Upper lobe of right lung (tissue), 1 donor: ENCODE results near the gene WDR77. TPM values are rescaled to one million over a fixed set of nuclear protein-coding genes. Genes with fewer than 3 reads are reported as not detected.

ENCODE experiments used
- ATAC-seq: fragments of 200-7000 bp; cut with Tn5 transposase; one replicate; pipeline ENCODE4 v1.9.1; 2020; ENCODE audit warnings: mild to moderate bottlenecking, moderate library complexity
- DNase-seq: peaks from one replicate; pipeline ENCODE4 v3.0.0-alpha.2; 2020
- H3K27ac ChIP-seq: fragments of 200-600 bp; one replicate; pipeline ENCODE4 v1.8.0; 2022
- H3K27me3 ChIP-seq: fragments of 200-600 bp; one replicate; pipeline ENCODE4 v1.8.0; 2022; ENCODE audit warnings: mild to moderate bottlenecking
- H3K36me3 ChIP-seq: fragments of 200-600 bp; one replicate; pipeline ENCODE4 v1.8.0; 2022
- H3K4me1 ChIP-seq: fragments of 200-600 bp; one replicate; pipeline ENCODE4 v1.8.0; 2022
- H3K4me3 ChIP-seq: fragments of 200-600 bp; one replicate; pipeline ENCODE4 v1.8.0; 2022; ENCODE audit warnings: mild to moderate bottlenecking
- H3K9me3 ChIP-seq: fragments of 200-600 bp; one replicate; pipeline ENCODE4 v1.8.0; 2022
- intact Hi-C: fragments of 100-400 bp; cut with DNase I; formaldehyde crosslinking; loops from one replicate; pipeline ENCODE4 v1.11.0; 2022
- total RNA-seq: library from RNA; stranded (reverse); fragmentation: NEBNext Ultra II Directional; extraction: Animal tissue kit (Norgen Biotek cat#: 25700); gene quantifications from one replicate; pipeline ENCODE4 v1.2.1, GENCODE V29; 2021
- TF ChIP-seq, protein P1 (sequence below): fragments of 200-600 bp; IDR thresholded peaks from one replicate; pipeline ENCODE4 v1.8.0; 2022; ENCODE audit warnings: antibody characterized with exemption
- donor health status: DM: no; HTN: yes; CAD: no; lungs with severe emphysema.

WDR77 gene
- total RNA-seq, 1 donor from 2014 or later: 20.1 TPM

DNA sequence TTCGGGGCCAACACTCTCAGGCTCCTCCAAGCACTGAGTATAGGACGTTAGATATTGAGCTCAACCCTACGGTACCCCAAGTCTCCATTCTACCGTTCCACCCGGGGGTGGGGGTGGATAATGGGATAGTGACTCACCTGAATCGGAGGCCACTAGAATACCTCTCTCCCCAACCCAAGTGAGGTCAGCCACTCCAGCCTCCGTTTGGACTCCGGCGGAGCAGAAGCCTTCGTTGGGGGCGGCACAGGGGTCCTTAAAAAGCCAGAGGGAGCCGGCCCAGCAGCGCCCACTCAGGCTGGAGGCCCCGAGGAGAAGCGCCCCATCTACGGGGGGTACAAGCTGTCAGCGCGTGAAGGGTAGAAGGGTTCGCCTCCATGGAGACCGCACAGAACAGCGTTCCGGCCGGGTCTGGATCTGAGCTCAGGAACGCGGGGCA is 556 bp downstream of the WDR77 start:
- ATAC-seq (peak; percentile 17), DNase-seq (no peak)
- H3K4me3 ChIP-seq: peak overlapping the region; percentile 67
- H3K27ac ChIP-seq: peak overlapping the region; percentile 81
- H3K4me1 ChIP-seq: peaks cover 47% of the 10 kb centered on the region
- TF ChIP-seq, protein P1, sequence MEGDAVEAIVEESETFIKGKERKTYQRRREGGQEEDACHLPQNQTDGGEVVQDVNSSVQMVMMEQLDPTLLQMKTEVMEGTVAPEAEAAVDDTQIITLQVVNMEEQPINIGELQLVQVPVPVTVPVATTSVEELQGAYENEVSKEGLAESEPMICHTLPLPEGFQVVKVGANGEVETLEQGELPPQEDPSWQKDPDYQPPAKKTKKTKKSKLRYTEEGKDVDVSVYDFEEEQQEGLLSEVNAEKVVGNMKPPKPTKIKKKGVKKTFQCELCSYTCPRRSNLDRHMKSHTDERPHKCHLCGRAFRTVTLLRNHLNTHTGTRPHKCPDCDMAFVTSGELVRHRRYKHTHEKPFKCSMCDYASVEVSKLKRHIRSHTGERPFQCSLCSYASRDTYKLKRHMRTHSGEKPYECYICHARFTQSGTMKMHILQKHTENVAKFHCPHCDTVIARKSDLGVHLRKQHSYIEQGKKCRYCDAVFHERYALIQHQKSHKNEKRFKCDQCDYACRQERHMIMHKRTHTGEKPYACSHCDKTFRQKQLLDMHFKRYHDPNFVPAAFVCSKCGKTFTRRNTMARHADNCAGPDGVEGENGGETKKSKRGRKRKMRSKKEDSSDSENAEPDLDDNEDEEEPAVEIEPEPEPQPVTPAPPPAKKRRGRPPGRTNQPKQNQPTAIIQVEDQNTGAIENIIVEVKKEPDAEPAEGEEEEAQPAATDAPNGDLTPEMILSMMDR: no peak
- H3K36me3 ChIP-seq: peaks cover 51% of the 10 kb centered on the region
- H3K27me3 ChIP-seq: no peaks in the 10 kb centered on the region
- intact Hi-C loops: no loop called here
- no peaks in the 10 kb centered on the region for H3K9me3 ChIP-seq

DNA sequence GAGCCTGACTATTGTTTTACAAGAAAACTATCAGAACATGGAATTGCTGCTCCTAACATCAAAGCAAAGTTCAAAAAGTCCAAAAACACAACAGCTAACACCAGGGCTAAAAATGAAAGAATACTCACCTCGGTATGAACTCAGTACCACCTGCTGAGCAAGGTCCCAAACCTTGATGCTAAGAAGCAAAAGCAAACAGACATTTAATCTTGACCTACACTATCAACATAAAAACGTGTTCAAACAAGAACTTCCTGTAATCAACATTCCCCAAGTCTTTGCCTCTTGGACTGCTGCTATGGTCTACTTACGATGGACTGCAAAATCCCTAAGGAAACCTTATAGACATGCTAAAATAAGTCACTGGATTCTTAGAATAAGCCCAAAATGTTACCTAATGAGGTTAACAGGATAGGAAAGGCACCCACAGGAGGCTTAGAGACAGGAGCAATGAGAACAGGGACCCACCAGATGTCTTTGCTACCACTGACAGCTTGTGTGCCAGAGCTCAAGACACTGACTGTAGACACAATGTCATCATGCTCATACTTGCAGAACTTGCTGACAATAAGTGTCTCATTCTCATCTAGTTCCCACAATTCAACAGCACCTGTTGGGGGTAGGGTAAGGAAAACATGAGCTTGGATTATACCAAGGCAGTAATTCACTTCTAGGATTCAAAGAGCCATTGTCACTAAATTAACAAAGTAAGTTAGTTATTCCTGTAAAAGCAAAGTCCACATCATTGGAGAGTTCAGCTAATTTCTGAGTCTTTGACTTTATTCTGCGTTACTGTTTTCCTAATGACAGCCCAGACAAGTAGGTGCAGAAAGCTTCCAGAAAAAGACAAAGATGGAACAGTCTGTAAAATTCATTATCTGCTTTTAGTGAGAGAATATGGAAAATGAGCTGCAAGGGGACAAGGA is 1.8 kb downstream of the WDR77 start:
- no peak for DNase-seq
- Histone ChIP-seq H3K27me3 (no peaks in the 10 kb centered on the region), H3K27ac (no peak overlapping the region), H3K4me3 (no peak overlapping the region), H3K4me1 (peaks cover 44% of the 10 kb centered on the region), H3K36me3 (peaks cover 62% of the 10 kb centered on the region), H3K9me3 (no peaks in the 10 kb centered on the region)
- no peak for ATAC-seq
- TF ChIP-seq, protein P1: no peak
- intact Hi-C loops: no loop called here

DNA sequence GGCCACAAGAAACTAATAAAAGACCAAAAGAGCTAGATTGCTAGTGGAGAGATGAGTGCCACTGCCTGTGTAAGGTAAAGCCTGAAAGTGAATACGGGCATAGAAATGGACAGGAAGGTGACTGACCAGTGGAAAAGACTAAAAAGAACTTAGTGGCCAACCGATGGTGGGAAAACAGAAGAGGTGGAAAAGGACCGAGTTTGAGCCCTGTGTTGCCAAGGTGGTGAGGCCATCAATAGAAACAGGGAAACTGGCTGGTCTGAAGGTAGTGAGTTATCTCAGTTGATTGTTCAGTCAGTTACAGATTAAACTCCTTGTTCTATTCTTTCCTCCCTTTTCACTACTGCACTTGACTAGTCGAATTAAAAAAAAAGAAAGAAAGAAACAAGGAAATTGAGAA is 2.5 kb downstream of the WDR77 start:
- H3K27ac ChIP-seq: no peak overlapping the region
- TF ChIP-seq, protein P1: no peak
- no peaks in the 10 kb centered on the region for H3K27me3 ChIP-seq
- H3K9me3 ChIP-seq: no peaks in the 10 kb centered on the region
- ATAC-seq (no peak), DNase-seq (no peak)
- peaks cover 69% of the 10 kb centered on the region for H3K36me3 ChIP-seq
- H3K4me1 ChIP-seq: peaks cover 37% of the 10 kb centered on the region
- intact Hi-C loops: no loop called here
- no peak overlapping the region for H3K4me3 ChIP-seq

DNA sequence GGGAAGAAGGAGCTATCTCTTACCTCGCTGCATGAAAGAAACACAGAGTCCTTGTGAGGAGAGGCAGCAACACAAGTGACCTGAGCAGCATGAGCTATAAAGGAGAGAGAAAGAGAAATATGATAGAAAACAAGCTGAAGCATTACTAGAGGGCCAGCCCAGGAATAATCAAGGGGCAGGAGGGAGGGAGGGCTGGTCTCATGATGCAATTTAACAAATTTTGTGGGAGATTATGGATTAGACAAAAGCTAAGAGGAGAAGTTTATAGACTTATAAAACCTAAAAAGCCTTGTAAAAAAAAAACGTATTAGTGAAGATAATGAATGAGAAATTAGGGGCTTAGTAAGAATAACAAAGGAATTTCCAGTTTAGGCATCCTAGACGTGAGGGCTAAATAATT is 5.0 kb downstream of the WDR77 start:
- ATAC-seq (no peak), DNase-seq (no peak)
- Histone ChIP-seq H3K27ac (no peak overlapping the region), H3K9me3 (no peaks in the 10 kb centered on the region), H3K27me3 (no peaks in the 10 kb centered on the region), H3K4me3 (no peak overlapping the region), H3K36me3 (peaks cover 82% of the 10 kb centered on the region), H3K4me1 (peaks cover 21% of the 10 kb centered on the region)
- intact Hi-C loops: no loop called here
- TF ChIP-seq, protein P1: no peak

DNA sequence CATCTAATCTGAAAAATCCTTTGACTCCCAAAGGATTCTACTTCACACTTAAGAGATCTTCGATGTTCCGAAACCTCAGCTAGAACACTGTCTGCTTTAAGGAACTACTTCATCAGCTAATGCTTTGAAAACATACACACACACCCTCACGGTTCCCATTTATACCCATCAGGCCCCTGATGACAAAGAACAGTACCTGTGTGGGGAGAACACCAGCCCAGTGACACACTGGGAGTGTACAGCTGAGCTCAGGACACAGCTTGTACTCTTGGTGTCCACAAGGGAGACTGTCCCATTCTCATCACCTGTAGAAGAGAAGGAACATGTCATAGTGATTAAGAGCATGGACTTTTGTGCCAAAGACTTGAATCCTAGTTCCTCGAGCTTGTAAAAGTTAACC is 6.6 kb downstream of the WDR77 start:
- Histone ChIP-seq H3K27ac (no peak overlapping the region), H3K4me1 (peaks cover 12% of the 10 kb centered on the region), H3K27me3 (no peaks in the 10 kb centered on the region), H3K36me3 (peaks cover 97% of the 10 kb centered on the region), H3K4me3 (no peak overlapping the region), H3K9me3 (no peaks in the 10 kb centered on the region)
- ATAC-seq (no peak), DNase-seq (no peak)
- TF ChIP-seq, protein P1: no peak
- intact Hi-C loops: no loop called here
